ENCODE data around the gene SEPTIN5.

SEPTIN5 gene

DNA sequence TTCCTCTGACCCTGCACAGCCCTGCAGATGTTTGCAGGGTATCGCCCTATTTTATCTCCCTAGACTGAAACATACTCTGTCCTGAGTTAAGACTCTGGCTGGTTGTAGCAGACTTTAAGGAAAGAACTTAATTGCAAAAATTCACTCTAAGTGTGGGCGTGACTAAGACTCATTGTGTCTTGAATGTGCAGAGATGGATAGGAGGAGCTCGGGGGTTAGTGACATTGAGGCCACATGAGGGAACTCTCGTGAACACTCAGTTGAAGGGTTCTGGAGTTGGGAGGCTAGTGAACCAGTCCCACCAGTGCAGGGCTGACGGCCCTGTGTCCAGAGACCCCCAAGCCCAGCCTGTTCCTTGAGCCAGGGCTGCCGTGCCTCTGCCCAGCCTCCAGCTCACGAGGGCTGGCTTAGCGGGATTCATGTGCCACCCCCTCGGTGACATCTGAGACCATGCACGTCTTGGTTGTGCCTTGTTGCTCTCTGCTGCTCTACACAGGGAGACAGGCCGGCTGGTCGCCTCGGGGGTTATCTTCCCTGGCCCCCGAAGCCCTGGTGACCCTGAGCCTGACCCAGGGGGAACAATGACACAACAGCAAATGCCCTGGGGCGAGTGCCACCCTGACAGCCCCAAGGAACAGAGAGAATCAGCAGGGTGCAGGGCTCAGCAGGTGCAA, 34.8 kb downstream of the SEPTIN5 start:
- DNase-seq (ENCODE audit: low spot score): no peak

DNA sequence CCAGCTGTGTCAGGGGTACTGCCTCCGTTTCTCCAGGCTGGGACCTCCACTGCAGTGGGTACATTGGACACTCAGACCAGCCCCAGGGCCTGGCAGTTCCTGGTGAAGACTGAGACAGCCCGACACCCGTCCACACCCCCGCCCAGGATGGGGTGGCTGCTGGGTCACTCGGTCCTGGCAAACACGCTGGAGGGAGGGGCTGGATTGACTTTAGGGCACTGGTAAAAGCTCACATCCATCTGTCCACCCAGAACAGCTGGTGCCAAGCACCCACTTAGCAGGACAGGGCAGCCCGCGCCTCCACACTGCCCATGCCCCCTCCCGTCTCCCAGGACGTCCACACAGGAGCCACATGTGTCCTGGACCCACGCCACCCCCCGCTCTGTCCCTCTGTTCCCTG, 35.6 kb downstream of the SEPTIN5 start:
- DNase-seq (ENCODE audit: low spot score): no peak

DNA sequence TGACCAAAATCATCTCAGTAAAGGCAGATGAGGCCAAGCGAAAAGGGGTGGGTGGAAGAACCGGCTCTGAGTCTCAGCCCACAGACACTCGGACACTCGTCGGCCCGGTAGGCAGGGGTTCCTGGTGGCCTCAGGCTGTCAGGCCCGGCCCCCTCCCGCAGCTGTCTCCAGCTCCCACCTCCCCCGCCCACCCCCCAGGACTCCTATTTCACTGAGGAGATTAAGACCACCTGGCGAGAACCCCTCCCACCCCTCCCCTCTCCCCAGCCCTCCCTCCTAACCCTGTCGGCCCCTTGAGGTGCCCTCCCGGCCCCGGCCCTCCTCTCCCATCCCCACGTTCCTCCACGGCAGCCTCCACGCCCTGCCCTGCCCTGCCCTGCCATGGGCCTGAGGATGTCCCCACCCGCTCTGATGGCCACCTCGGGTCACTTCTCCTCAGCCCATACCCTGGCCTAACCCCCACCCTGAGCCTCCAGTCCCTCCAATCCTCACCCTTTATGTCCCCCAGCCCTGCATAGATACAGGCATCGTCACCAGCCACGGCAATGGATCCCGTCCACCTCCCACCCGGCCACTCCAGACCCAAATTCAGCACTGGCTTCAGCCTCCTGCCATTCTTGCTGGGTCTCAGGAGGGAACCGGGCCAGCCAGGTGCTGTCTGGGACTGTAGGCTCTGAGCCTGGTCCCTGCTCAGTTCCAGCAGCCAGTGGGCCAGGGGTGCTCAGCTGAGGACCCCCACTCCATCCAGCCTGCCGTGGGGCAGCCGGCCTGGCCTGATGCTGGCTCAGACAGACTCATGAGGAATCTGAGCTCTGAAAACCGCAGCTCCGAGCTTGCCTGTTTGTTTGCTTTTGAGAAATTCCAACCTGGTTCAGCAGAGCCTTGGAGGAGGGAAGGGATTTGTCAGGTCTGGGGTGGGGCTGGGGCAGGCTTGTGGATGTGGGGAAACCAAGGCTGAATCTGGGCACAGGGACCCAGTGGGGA, 36.5 kb downstream of the SEPTIN5 start:
- DNase-seq (ENCODE audit: low spot score): no peak

DNA sequence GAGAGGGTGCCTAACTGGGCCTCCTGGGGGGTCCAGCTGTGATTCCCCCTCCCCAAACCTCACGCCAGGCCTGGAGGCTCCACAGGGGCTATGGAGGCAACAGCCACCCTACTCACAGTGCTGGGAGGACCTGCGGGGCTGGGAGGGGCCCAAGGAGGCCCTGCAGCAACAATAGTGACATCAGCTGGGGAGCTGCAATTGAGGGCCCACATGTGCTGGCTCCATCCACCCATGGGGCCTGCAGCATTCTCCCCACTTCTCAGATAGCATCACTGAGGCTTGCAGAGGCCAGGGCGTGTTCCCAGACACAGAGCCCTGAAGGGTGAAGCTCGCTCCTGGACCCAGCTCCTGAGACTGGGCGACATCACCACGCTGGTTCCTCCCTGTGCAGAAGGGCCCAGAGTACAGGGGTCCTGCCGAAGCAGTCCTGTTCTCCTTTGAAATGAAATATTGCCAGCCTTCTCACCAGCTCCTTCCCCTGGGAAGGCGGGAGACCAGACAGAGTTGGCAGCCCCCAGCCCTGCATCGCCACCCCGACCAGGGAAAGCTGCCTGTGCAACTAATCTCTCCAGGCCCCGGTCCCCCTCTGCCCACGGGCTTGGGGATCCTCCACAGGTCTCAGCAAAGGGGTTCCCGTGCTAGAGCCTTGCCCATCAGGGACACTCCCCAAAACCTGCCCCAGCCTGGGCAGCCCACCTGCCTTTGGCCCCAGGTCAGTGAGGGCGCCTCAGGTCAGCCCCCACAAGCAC, 37.4 kb downstream of the SEPTIN5 start:
- no peak for DNase-seq (ENCODE audit: low spot score)

DNA sequence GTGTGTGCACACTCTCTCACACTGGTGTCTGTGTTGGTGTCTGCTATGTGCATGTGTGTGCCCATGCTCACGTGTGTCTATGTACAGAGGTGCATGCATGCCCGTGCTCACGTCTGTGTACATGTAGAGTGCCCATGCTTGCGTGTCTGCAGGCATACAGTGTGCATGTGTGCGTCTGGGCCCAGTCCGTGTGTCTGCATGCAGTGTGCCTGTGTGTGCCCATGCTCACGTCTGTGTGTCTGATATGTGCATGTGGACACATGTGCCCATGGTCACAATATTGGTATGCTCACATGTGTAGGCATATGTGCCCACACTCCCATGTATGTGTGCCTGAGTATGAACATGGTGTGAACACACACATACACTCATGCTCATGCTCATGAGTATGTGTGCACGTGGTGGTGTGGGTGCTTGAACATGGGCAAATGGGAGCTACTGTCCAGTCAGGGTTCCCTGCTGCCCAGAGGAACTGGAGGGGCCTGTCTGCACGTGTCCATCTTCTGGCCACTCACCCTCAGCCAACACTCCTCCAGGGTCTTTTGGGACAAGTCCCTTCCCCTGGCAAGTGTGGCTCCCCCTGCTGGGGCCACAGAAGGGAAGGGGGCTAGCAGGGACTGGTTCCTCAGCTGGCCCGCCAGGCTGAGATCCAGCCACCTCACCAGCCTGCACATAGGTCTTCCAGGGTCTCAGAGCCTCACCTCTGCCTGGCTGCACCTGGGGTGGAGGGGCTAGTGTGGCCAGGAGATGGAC, 39.0 kb downstream of the SEPTIN5 start:
- no peak for DNase-seq (ENCODE audit: low spot score)

DNA sequence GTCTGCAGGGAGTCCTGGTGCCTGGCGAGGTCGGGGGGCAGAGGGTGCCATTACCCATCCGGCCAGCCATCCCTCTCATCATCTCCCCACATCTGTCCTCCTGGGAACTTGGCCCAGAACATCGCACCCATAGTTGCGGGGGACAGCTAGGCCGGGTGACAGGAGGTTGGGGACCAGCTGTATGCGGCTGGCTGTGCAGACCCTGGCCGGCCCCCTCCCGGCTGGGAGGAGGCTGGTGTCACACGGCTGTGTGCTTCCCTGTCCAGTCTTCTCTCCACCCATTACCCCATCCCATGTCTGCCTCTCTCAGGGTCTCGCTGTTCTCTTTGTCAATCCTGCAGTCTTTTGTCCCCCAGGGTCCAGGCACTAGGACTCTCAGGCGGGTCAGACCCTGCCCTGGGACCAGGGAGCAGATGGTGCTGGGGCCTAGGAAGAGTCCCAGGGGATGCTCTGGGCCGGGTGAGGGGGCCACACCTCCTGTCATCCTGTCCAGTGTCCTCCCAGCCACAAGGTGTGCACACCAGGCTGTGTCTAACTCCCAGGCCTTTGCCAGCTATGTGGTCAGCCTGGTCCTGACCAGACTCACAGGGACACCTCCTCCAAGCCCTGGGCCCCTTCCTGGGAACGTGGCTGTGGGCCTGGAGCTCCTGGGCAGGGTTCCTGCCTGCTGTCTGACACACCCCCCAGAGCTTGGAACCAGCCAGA, 39.8 kb downstream of the SEPTIN5 start:
- DNase-seq (ENCODE audit: low spot score): no peak

DNA sequence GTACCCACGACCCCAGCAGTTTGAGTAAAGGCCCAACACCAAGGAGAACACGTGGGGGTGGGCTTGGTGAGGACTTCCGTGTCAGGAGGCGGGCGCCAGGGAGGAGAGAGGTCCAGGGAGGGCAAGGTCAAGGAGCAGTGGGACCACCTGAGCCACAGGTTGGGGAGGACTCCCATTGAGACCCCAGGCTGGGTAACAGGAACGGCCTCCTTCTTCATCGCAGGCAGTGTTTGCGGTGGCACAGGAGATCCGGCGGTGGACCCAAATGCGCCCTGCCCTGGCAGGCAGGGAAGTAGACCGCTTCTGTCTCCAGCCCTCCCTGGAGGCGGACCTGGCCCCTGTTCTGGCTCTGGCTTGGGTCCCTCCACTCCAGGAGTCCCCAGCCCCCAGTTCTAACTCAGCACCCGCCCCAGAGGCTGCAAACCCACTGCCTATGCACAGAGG, 40.4 kb downstream of the SEPTIN5 start:
- no peak for DNase-seq (ENCODE audit: low spot score)

DNA sequence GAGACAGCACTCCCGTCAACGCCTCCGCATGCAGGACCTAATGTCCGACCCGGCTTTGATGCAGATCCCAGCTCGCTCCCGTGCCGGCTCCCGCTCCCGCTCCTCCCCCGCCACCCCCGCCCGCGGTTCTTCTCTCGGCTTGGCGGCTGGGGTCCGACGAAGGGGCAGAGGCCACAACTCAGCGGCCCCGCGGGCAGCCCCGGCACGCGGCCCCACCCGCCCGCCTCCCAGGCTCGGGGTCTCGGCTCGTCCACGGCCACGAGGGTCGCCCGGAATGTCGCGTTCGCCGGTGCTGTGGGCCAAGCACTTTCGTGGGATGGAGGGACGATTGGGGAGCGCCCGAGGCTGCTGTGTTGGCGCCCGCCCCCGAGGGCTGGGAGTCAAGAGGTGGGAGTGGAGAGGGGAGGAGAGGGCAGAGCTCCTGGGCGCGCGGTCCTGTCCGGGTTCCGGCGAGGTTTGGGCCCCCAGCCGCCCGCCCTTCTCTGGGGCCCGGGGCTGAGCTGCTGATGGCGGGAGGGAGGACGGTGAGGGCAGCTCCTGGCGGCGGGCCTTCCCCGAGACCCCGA, 40.9 kb downstream of the SEPTIN5 start:
- no peak for DNase-seq (ENCODE audit: low spot score)

DNA sequence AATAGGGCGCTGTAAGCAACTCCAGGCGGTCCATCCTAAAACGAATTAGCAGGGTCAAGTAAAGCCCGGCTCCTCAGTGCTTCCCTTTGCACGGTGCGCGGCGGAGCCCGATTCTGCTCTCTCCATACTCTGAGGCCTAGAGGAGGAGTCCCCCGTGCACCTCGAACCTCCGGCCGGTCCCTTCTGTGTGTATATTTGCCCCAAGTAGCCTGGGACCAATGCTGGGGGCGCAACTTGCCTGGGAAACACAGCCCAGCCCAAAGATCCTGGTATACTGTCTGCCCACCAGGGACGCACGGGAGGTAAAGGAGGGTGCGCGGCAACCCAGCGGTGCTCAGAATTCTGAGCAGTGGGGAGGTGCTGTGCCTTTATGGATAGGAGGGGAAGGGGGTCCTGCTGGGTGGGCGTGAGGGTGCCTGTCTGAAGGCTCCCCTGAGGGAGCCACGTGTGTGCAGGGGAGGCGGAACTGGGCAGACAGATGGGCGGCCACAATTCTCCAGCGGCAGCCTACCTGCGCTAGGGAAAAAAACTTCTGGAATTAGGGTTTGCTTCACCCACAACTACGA, 41.5 kb downstream of the SEPTIN5 start:
- no peak for DNase-seq (ENCODE audit: low spot score)

DNA sequence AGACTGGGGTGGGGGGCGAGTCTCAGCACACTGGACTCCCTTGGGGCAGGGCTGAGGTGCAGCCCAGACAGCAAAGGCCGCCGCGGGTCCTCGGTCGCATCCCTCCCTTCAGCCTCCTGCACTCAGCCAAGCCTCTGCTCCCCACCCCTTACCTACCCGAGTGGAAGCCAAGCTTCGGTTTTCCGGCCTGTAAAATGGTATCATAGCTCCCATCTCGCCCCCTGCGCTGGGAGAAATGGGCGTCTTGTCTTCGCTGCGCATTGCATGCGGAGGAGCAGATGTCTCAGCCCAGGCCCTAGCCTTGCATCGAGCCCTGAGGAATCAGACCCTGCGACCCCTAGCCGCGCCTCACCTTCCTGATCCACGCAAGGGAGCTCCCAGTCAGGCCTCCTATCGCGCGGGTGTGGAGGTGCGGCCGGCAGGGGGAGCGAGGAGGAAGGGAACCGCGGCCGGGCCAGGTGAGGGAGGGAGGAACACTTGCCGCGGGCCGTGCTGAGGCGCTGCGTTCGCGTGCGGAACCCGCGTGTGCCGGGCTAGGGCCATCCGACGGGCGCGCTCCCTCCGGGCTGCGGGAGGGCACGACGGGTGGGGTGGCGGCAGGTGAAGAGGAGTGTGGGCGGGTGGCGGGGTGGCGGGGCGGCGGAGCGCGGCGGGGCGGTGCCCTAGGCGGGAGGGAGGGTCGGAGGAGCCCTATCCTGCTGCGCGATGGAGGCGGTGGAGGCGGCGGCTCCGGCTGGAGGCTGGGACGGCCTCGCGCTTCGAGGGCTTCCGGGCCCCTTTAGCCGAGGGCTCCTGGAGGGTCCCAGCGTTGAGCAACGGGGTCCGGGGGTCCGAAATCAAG, 42.2 kb downstream of the SEPTIN5 start:
- DNase-seq (ENCODE audit: low spot score): peak; percentile 66

DNA sequence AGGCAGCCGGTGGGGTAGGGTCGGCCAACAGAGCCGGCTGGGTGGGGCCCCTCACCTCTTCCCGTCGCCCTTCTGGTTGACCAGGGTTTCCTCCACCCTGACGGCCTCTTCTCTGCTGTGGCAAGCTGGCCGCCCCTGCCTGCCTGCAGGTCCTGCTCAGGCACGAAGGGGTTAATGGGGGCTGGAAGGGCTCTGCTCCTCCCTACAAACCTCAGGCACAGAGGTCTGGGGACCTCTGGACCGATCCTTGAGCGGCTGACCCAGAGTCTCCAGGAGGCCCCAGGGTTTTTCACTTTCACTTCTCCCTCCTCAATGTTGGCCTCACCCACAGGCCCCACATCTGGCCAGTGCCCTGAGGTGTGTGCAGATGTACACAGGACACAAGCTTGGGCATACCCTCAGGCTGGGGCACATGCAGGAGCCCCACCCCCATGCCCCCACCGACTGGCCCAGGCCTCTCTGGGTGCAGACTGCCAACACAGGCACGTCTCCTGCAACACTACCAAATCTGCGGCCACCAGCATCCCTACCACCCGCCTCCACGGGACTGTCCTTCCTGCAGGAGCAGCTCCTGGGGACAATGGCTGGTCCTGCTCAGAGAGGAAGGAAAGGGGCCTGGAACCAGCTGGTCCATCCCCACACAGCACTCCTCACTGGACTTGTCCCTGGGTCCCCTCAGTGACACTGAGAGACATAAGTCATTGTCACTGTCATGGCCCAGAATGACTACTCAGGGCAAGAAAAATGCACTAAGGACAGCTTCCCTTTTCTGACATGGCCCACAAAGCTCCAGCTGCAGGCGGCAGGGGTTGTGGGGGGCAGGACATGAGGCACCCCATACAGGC, 43.1 kb downstream of the SEPTIN5 start:
- no peak for DNase-seq (ENCODE audit: low spot score)

DNA sequence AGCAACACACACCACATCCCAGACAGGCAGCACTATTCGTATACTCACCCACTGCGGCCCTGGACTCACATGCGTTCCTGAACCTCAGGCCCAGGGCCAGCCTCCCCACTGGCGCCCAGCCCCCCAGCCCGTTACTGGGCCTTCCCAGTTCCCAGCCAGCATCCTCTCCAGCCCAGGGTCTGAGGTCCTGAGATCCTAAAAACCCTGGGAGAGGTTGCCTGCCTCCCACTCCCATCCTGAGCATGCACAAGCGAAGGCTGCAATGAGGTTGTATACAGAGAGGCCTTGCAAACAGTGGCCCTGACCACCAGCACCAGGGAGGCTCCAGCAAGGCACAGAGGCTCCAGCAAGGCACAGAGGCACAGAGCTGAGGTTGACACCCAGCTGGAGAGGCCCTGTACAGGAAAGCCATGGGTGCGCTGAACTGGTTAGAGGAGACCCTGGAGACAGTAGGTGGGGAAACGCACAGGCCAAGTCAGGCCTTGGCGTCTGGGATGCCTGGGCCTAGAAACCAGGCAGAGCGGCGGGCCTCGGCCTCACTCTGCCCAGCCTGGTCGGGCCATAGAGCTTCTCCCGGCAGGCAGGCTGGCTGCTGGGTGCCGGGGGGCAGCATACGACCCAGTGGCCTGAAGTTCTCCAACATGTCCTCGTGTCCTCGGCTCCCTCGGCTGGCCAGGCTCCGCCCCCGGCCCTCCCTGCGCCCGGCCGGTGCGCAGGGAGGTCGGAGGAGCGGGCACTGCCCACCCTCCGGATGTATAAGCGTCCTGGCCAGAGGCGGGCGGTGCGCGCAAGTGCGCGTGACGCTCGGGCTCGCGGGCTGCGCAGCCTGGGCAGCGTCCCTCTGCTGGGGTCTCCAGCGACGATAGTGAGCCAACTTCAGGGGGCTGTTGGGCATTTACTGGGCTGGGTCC, 43.9 kb downstream of the SEPTIN5 start:
- DNase-seq (ENCODE audit: low spot score): no peak

DNA sequence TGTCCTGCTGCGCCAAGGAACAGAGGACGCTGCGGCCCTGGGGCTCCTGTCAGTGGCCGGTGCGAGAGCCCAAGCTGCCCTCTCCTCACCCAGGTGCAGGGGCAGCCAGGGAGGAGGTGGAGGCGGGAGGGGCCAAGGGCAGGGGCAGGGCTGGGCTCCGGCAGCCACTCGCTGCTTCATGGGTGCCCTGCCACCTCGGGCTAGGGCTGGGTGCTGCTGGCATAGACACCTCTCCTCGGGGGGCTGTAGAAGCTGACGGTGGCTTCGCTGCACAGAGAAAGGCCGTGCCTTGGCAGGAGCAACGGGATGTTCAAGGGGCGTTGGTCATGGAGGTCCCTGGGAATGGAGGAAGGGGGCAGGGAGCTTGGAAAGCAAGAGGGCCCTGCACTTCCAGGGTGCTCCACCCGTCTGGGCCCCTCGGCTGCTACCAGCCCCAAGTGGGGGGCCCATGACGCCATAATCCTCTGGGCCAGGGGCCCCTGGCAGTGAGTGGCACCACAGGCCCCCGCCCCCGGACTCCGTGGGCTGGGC, 44.7 kb downstream of the SEPTIN5 start:
- no peak for DNase-seq (ENCODE audit: low spot score)

DNA sequence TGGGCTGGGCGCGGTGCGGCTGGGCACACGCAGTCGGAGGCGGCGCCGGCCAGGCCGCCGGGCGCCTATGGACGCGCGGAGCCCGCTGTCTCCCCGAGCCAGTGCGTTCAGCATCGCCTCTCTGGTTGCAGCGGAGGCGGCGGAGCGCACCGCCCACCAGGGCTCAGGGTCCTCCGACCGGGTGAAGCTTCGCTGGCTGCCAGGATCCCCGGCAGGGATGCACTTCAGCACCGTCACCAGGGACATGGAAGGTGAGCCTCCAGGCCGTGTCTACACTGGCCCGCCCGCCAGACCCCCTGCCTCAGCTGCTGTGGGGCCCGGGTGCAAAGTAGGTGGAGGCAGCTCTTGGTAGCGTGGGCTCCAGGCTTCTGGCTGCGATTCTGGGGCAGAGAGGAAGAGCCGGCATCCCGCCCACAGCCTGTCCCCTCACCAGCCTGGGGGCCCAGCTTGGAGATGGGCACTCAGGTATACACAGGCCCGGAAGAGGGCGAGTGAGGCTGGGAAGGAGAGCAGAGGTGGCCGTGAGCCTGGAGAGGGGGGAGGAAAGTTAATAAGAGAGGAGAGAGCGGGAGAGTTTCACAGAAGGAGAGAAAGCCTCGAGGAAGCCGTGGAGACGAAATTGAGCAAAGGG, 45.2 kb downstream of the SEPTIN5 start:
- no peak for DNase-seq (ENCODE audit: low spot score)

DNA sequence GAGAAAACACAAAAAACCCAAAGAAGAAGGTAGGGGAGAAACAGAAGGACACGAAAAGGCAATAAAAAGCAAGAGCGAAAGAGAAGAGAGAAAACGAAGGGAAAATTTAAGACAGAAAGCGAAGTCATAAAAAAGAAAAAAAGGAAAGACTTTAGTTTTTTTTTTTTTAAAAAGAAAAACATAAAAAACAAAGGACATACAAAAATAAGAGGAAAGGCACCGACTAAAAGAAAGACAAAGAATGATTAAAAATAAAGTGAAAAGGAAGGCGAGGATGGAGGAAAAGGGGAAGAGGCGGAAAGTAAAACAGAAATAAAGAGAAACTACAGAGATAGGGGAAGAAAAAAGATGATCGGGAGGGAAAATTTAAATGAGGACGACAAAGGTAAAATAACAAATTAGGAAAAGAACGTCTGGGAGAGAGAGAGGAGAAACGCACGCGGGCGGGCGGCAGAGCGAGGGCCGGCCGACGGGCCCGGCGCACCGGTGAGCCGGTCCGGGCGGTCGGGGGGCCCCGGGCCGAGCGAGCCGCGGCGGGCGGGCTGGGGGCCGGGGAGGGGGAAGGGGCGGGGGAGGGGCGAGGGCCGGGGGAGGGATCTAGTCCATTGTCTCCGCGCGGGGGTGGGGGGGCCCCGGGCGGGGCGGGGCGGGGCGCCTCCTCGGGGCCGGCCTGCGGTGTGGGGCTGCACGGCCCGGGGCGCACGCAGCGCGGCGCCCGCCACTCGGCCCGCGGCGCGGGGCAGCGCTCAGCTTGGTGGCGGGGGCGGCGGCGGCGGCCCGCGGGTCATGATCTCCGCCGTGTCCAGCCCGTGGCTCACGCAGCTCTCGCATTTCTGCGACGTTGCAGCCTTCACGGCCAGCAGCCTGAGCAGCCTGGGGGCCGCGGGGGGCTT, 46.0 kb downstream of the SEPTIN5 start, which contains the start of gene TBX1:
TBX1 (plus strand) TSS at position 721 of the 893 bp plus-strand sequence; CDS start at position 787, 66 bp downstream.
- no peak for DNase-seq (ENCODE audit: low spot score)
